Spleen (tissue), 7 donors: Measurements from ENCODE around the gene EMILIN1.

Experiments
- POLR2A ChIP-seq, 3 donors: fragments of 450-650 bp; IDR thresholded peaks; one replicate each; pipeline ENCODE4 v1.5.1; 2017; ENCODE audit warnings: antibody characterized with exemption in 3 of 3, mild to moderate bottlenecking in 1 of 3
- POLR2AphosphoS5 ChIP-seq, 3 donors: sonication (generic); formaldehyde crosslinking; IDR thresholded peaks; one replicate each; pipeline ENCODE4 v1.5.1; 2017; ENCODE audit warnings: antibody characterized with exemption in 3 of 3
- TF ChIP-seq, protein P1 (sequence below), 11 experiments: fragments of 200-600 bp in 7 of 11; fragments of 450-650 bp in 4 of 11; sonication (generic) in 4 of 11; IDR thresholded peaks in 8 of 11; conservative IDR thresholded peaks in 3 of 11; 1 replicate in 7 of 11; 2 replicates in 4 of 11; pipeline versions ENCODE4 v1.4.0 to v1.8.0; 2016 to 2021; ENCODE audit warnings: antibody characterized with exemption in 11 of 11, inconsistent platforms in 4 of 11, mild to moderate bottlenecking in 1 of 11
- donor health status: DM: no; HTN: no; CAD: no; lungs with moderate emphysema.
- donor health status: DM: no; HTN: no; CAD: no.
- donor health status: DM: no; HTN: no; CAD: no.

GRCh38 chr2:27050996-27051901 is 27.2 kb upstream of the EMILIN1 start, which contains the start of gene AGBL5:
- TF ChIP-seq POLR2AphosphoS5 (IDR thresholded peaks at IDR 0.05): peak; percentile 91 to 96 (median 95)
- peak; percentile 41 to 78 (median 55) for TF ChIP-seq POLR2A (IDR thresholded peaks at IDR 0.05)
- TF ChIP-seq, protein P1, sequence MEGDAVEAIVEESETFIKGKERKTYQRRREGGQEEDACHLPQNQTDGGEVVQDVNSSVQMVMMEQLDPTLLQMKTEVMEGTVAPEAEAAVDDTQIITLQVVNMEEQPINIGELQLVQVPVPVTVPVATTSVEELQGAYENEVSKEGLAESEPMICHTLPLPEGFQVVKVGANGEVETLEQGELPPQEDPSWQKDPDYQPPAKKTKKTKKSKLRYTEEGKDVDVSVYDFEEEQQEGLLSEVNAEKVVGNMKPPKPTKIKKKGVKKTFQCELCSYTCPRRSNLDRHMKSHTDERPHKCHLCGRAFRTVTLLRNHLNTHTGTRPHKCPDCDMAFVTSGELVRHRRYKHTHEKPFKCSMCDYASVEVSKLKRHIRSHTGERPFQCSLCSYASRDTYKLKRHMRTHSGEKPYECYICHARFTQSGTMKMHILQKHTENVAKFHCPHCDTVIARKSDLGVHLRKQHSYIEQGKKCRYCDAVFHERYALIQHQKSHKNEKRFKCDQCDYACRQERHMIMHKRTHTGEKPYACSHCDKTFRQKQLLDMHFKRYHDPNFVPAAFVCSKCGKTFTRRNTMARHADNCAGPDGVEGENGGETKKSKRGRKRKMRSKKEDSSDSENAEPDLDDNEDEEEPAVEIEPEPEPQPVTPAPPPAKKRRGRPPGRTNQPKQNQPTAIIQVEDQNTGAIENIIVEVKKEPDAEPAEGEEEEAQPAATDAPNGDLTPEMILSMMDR (IDR thresholded peaks at IDR 0.05 in 8 of 11, conservative IDR thresholded peaks at IDR 0.05 in 3 of 11): peak in 1 of 11 experiments; percentile 13
